Lung (tissue), 12 donors: ENCODE data around the gene ANKRD52. TPM values are rescaled to one million over a fixed set of nuclear protein-coding genes. Genes with fewer than 3 reads are reported as not detected.

Experiments used
- ATAC-seq: fragments of 200-7000 bp; cut with Tn5 transposase; one replicate; pipeline ENCODE4 v1.9.1; 2020; ENCODE audit warnings: moderate number of reproducible peaks; ENCODE audit not compliant: insufficient read depth, low FRiP score
- DNase-seq, 3 donors: peaks; one replicate each; pipeline ENCODE4 v3.0.0-alpha.2; 2013 to 2017
- H3K27ac ChIP-seq, 2 donors: one replicate each; pipeline ENCODE4 v1.5.1; 2013; ENCODE audit warnings: mild to moderate bottlenecking in 2 of 2, moderate library complexity in 2 of 2, control low read depth in 1 of 2, inconsistent platforms in 1 of 2, low read depth in 1 of 2, low read length in 1 of 2
- H3K27me3 ChIP-seq, 3 donors: one replicate each; pipeline ENCODE4 v1.5.1; 2013; ENCODE audit warnings: low read length in 2 of 3; ENCODE audit not compliant: control insufficient read depth in 3 of 3, insufficient read depth in 3 of 3
- H3K36me3 ChIP-seq, 4 donors: one replicate each; pipeline ENCODE4 v1.5.1; 2013; ENCODE audit warnings: low read length in 4 of 4, mild to moderate bottlenecking in 1 of 4, moderate library complexity in 1 of 4; ENCODE audit not compliant: control insufficient read depth in 4 of 4, insufficient read depth in 4 of 4
- H3K4me1 ChIP-seq, 5 donors: one replicate each; pipeline ENCODE4 v1.5.1; 2013; ENCODE audit warnings: low read length in 5 of 5, mild to moderate bottlenecking in 2 of 5, moderate library complexity in 1 of 5; ENCODE audit not compliant: control insufficient read depth in 5 of 5, insufficient read depth in 5 of 5
- H3K4me3 ChIP-seq: one replicate; pipeline ENCODE4 v1.5.1; 2013; ENCODE audit warnings: mild to moderate bottlenecking, control low read depth, moderate library complexity
- H3K9ac ChIP-seq, 2 donors: one replicate each; pipeline ENCODE4 v1.5.1; 2013; ENCODE audit warnings: low read length in 2 of 2, control low read depth in 1 of 2; ENCODE audit not compliant: insufficient read depth in 1 of 2
- H3K9me3 ChIP-seq, 4 donors: one replicate each; pipeline ENCODE4 v1.5.1; 2013; ENCODE audit warnings: low read length in 3 of 4, mild to moderate bottlenecking in 1 of 4, moderate library complexity in 1 of 4; ENCODE audit not compliant: control insufficient read depth in 4 of 4, insufficient read depth in 3 of 4
- WGBS, 2 donors: extraction: QIAGEN DNeasy Blood & Tissue Kit; methylation state at CpG; one replicate each; pipeline ENCODE4 v1.1.7; 2013; 5-methylcytosine and 5-hydroxymethylcytosine counted together
- polyA plus RNA-seq, 2 donors: library from polyadenylated mRNA; stranded (reverse); fragments of 200-250 nt; gene quantifications; one replicate each; pipeline ENCODE4 v1.2.1, GENCODE V29; 2013
- total RNA-seq, 2 donors: library from RNA; depleted of rRNA in 1 of 2; stranded (reverse); fragments of >200 nt in 1 of 2; gene quantifications; one replicate each; pipeline ENCODE4 v1.2.1, GENCODE V29; 2014 to 2021
- TF ChIP-seq, protein P1 (sequence below): IDR thresholded peaks from 2 replicates; pipeline ENCODE4 v1.5.1; 2012; ENCODE audit warnings: mild to moderate bottlenecking; ENCODE audit errors: control extremely low read depth, extremely low read depth
- donor health status: control.
- donor health status: control.
- donor health status: Bipolar disorder and iron deficiency.
- donor health status: healthy.
- donor health status: DM: yes; HTN: yes; CAD: no.

Gene ANKRD52
- total and polyA plus RNA-seq, 4 donors = 9.2 to 38.1 (median 17.9) TPM

DNA sequence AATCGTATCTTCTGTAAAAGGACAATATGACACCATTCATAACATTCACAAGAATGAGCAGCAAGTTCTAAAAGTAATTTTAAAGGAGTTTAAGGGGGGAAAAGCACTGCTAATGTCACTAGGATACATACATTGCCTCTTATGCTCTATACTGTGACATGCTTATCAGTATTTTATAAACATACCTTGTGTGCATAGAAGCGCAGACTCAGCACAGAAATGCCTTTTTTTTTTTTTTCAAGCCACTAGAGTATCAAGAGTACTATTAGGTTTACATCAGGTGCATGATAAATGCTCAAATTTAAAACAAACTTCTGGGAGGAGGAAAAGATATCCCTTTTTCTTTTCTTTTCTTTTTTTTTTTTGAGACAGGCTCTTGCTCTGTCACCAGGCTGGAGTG is 55.3 kb downstream of the ANKRD52 start:
- peaks cover 21 to 30% (median 25%) of the 10 kb centered on the region in 4 donors for H3K36me3 ChIP-seq
- H3K4me1 ChIP-seq = no peaks in the 10 kb centered on the region
- H3K4me3 ChIP-seq = no peak overlapping the region
- DNase-seq = no peak
- TF ChIP-seq, protein P1, sequence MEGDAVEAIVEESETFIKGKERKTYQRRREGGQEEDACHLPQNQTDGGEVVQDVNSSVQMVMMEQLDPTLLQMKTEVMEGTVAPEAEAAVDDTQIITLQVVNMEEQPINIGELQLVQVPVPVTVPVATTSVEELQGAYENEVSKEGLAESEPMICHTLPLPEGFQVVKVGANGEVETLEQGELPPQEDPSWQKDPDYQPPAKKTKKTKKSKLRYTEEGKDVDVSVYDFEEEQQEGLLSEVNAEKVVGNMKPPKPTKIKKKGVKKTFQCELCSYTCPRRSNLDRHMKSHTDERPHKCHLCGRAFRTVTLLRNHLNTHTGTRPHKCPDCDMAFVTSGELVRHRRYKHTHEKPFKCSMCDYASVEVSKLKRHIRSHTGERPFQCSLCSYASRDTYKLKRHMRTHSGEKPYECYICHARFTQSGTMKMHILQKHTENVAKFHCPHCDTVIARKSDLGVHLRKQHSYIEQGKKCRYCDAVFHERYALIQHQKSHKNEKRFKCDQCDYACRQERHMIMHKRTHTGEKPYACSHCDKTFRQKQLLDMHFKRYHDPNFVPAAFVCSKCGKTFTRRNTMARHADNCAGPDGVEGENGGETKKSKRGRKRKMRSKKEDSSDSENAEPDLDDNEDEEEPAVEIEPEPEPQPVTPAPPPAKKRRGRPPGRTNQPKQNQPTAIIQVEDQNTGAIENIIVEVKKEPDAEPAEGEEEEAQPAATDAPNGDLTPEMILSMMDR = no peak
- peaks cover 0 to 1% (median 0%) of the 10 kb centered on the region in 4 donors for H3K9me3 ChIP-seq
- no peak overlapping the region for H3K27ac ChIP-seq
- H3K9ac ChIP-seq = no peak overlapping the region
- no peaks in the 10 kb centered on the region for H3K27me3 ChIP-seq
- 72 to 91% methylated on average over 2 of the region's 2 CpGs for WGBS, 2 donors
- ATAC-seq = no peak

DNA sequence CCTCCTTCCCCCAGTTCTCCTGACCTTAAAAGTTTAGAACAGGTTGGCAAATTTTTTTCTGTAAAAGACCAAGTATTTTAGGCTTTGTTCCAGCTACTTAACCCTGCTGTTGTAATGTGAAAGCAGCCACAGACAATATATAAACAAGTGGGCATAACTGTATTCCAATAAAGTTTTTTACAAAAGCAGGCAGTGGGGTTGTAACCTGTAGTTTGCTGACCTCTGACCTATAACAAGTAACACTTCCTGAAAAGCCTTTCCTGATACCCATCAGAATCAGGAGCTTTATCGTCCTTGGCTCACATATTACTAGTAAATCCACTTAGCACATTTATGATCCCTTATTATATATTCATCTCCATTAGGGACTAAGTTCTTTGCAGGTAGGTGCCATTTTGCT is 55.8 kb downstream of the ANKRD52 start:
- no peaks in the 10 kb centered on the region for H3K4me1 ChIP-seq
- H3K36me3 ChIP-seq = peaks cover 19 to 26% (median 21%) of the 10 kb centered on the region in 4 donors
- TF ChIP-seq, protein P1 = no peak
- H3K9ac ChIP-seq = no peak overlapping the region
- H3K9me3 ChIP-seq = peaks cover 0 to 1% (median 0%) of the 10 kb centered on the region in 4 donors
- H3K27ac ChIP-seq = no peak overlapping the region
- DNase-seq = no peak
- 35 to 66% methylated on average over 1 of the region's 1 CpG for whole genome bisulfite sequencing, 2 donors
- H3K27me3 ChIP-seq = no peaks in the 10 kb centered on the region
- H3K4me3 ChIP-seq = no peak overlapping the region
- ATAC-seq = no peak

DNA sequence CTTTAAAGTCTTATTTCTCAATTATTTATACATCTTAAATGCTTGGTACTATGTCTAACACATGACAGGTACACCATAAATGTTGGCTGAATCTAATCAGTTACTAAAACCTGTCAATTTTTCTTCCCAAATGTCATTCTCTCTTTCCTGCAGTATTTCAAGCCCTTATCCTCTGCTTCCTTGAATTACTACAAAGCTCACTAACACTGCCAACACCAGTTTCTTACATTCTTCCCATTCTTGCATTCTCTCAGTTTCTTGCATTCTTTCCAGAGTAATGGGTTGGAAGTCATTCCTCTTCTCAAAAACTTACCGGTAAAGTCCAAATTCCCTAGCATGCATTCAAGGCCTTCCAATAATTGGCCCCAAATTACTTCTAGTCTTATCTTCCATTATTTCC is 59.3 kb downstream of the ANKRD52 start:
- Histone ChIP-seq H3K4me1 (no peaks in the 10 kb centered on the region), H3K9me3 (no peaks in the 10 kb centered on the region), H3K4me3 (no peak overlapping the region), H3K9ac (no peak overlapping the region), H3K36me3 (no peaks in the 10 kb centered on the region), H3K27ac (no peak overlapping the region), H3K27me3 (no peaks in the 10 kb centered on the region)
- TF ChIP-seq, protein P1 = no peak
- ATAC-seq (no peak), DNase-seq (no peak)
- whole genome bisulfite sequencing, 2 donors = 69 to 83% methylated on average over 1 of the region's 1 CpG
